ENCODE measurements around the gene ANO6.
"Not testable (repeated sequence)": the region's sequence is repeated elsewhere in the genome, so short reads cannot be mapped to it uniquely, and the experiment has no call there.

ANO6 gene

DNA sequence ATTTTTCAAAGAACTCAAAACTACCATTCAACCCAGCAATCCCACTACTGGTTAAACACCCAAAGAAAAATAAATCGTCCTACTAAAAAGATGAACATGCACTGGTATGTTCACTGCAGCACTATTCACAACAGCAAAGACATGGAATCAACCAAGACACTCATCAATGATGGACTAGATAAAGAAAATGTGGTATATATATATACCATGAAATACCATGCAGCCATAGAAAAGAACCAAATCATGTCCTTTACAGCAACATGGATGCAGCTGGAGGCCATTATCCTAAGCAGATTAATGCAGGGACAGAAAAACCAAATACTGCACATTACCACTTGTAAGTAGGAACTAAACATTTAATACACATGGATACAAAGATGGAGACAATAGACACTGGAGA lies 3.8 kb upstream of the ANO6 start:
- DNase-seq: no peak

GRCh38 chr12:45213107-45213506 lies 2.8 kb upstream of the ANO6 start:
- DNase-seq: no peak

GRCh38 chr12:45214071-45214470 lies 1.8 kb upstream of the ANO6 start:
- DNase-seq: no peak

GRCh38 chr12:45214749-45215418 lies 1.0 kb upstream of the ANO6 start:
- no peak for DNase-seq

DNA sequence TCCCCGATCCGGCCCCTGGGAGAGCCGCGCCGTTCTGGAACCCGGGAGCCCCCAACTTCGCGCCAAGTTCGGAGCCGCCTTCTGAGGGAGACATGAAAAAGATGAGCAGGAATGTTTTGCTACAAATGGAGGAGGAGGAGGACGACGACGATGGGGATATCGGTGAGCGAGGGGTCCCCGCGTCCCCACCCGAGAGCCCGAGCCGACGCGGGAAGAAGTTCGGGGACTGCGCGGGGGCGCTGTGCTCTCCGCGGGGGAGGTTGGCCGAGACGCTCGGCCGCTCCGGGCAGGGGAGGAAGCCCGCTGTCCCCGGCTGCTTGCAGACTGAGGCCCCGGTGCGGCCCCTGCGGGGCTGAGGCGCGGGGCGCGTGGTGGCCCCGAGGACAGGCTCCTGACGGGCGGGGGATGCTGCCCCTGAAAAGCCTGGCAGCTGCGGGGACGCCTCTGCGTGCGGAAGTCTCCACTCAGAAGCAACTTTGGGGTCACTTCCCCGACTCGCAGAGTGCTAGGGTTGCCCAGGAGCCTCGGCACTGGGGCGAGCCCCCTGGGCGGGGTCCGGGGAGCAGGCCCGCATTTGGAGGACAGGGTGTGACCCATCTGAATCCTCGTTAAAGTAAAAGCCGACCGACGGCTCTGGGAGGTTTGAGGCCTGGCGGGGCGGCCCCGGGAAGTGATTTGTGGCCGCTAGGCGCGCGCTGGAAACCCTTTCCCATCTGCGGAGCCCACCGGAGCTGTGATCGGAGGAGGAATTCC lies 511 bp downstream of the ANO6 start:
- DNase-seq: peak; percentile 38

DNA sequence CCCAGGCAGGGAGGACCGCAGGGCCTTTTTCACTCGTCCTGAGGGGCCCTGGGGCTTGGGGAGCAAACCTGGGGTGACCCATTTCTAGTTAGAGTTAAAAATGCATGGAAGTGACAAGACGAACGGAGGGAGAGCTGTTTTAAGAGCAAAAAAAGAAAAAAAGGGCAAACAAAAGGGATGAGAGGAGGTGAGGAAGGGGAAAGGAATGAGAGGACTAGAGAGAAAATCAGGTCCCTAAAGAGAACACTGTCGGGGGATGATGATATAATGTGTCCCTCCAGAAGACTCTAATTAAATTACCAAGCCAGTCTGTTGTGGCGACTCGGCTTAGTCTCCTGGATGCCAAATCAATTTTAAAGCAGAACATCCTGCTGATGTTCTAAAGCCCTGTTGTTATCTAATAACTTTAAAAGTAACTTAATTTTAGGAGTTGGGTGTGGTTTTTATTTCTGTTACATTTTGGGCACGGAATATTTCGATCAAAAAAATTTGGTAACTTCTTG lies 1.1 kb downstream of the ANO6 start:
- no peak for DNase-seq

- DNase-seq: no peak
These were observed 2.0 kb downstream of the ANO6 start for GRCh38 chr12:45217846-45218245.

DNA sequence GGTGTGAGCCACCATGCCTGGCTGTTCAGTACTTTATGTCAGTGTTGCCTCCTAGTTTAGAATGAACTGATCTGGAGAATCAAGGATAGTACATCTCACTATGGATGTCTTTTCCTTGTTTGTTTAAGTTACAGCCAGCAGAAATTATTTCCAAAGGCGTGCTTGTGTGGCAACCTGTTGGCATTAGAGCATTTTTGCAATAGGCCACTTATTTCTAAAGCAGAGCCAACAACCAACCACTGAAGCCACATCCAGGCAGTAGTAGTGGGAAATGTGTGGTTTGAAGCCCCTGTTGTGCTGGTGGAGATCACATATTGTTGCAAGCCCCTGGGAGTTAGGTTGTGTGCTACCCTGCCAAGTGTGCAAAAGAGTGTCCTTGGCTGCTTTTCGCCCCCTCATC lies 3.7 kb downstream of the ANO6 start:
- no peak for DNase-seq

DNA sequence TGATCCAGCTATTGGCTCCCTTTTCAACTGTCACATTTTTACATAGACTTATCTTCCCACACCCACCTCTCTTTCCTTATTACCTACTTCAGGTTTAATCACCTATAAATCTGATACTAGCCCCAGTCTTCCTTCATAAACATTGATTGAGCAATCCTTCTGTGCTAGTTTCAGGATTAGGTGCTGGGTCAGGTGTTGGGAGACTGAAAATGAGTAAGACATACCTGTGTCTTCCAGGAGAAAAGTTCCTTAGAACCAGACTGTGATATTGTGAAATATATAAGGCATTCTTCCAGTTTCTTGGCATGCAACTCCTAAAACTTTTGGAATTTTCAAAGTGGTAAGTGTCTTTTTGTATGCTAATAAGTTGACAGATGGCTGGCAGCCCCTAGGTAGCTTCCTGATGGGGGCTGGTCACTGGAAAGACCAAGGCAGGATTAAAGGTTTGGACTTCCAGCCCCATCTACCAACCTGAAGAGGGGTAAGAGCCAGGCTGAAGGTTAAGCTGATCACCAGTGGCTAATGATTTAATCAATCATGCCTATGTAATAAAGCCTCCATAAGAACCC lies 4.6 kb downstream of the ANO6 start:
- DNase-seq: no peak

DNA sequence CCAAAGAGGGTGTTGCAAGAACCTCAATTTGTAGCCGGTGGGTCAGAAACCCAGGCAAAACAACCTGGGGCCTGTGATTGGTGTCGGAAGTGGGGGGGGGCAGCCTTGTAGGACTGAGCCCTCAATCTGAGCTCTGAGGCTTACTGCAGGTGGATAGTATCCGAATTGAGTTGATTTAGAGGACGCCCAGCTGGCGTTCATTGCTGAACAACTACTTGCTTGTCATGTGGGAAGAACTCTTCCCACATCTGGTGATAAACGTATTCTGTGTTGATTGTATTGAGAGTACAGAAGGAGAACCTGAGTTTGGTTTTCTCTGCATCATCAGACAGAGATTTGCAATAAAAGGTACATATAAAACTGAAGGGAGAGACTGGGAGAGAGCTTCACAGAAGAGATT lies 5.1 kb downstream of the ANO6 start:
- DNase-seq: no peak

- DNase-seq: no peak
These were observed 8.0 kb downstream of the ANO6 start for GRCh38 chr12:45223868-45224267.

GRCh38 chr12:45224311-45224710 lies 8.4 kb downstream of the ANO6 start:
- no peak for DNase-seq

GRCh38 chr12:45226021-45226420 lies 10.1 kb downstream of the ANO6 start:
- no peak for DNase-seq

GRCh38 chr12:45227316-45228067 lies 11.6 kb downstream of the ANO6 start:
- no peak for DNase-seq

GRCh38 chr12:45231515-45232145 lies 15.7 kb downstream of the ANO6 start:
- no peak for DNase-seq

GRCh38 chr12:45232146-45232755 lies 16.4 kb downstream of the ANO6 start:
- no peak for DNase-seq

DNA sequence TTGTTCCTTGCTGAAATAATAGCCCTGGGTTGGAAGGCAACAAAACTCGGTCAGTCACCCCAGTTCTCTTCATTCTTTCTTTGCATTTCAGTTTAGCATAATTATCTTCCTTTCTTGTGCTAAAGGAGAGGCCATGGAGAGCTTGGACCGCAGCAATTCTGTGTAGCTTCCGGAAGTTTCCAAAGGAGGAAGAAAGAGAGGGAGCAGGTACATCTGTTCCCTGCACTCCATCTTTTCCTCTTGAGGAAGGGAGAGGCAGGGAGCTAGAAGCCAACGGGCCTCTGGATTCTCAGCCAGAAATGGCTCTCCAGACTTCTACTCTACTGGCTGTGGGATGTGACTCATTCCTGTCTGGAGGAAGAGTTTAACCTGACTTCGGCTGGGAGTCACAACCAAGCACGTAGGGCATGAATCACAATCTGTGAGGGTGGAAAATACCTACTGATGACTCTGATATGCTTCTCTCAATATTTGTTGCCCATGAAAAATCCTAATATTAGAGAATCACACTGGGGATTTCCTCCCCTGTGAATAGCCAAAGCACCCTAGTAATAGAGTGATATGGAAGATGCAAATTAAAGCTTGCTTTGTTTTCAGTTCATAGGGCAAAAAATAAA lies 17.0 kb downstream of the ANO6 start:
- DNase-seq: peak; percentile 56

DNA sequence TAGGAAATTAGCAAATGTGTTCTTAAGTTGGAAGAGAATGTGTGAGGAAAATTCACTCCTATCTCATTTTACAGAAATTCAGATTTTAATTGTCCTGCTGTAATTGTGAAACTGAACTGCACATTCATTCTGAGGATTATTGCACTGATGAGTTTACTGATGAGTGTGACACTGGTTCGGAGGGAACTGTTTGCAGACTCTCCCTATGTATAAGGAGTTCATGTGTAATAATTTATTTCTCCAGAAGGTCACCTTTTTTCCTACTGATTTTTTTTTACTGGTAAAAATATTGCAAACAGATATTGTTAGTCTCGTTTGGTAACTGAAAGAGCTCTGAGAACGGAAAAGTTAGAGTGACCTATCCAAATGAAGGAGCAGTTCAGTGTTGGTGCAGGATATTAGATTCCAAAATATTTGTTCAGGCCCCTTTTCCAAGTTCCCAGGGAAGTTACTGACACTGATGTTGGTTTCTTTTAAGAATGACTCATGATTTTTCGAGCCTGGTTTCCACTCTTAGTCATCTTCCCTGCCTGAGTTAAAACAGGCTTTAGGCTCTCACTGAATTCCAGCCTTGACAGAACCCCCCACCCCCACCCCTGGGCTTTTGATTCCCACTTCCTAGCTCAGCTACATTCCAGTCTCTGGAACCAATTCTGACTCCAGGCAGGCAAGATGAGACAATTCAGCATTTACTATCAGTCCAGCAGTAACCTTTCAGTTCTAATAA lies 18.4 kb downstream of the ANO6 start:
- no peak for DNase-seq

GRCh38 chr12:45235087-45236025 lies 19.5 kb downstream of the ANO6 start:
- no peak for DNase-seq

DNA sequence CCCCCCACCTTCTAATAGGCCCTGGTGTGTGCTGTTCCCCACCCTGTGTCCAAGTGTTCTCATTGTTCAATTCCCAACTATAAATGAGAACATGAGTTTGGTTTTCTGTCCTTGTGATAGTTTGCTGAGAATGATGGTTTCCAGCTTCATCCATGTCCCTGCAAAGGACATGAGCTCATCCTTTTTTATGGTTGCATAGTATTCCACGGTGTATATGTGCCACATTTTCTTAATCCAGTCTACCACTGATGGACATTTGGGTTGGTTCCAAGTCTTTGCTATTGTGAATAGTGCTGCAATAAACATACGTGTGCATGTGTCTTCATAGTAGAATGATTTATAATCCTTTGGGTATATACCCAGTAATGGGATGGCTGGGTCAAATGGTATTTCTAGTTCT lies 20.5 kb downstream of the ANO6 start:
- not testable (repeated sequence) for DNase-seq

Data from stimulated activated CD4-positive, alpha-beta T cell treated with anti-CD3 and anti-CD28 coated beads, Interleukin-1b, Interleukin-23, amount 100 ng/mL, for 48 hours (primary cell).